Endodermal cell (in vitro differentiated cells): Measurements from ENCODE around the gene PKLR. TPM values are rescaled to one million over a fixed set of nuclear protein-coding genes. Genes with fewer than 3 reads are reported as not detected.

ENCODE experiments used
- DNase-seq: peaks from one replicate; pipeline ENCODE4 v3.0.0-alpha.2; 2017
- H3K27ac ChIP-seq: 2 replicates; pipeline ENCODE4 v1.5.1; 2013; ENCODE audit warnings: mild to moderate bottlenecking, low read depth, low read length, moderate library complexity
- H3K27me3 ChIP-seq: 2 replicates; pipeline ENCODE4 v1.6.1; 2013; ENCODE audit warnings: mild to moderate bottlenecking, low read length, moderate library complexity; ENCODE audit not compliant: insufficient read depth, control insufficient read depth, poor library complexity, severe bottlenecking
- H3K36me3 ChIP-seq: 2 replicates; pipeline ENCODE4 v1.7.0; 2013; ENCODE audit warnings: mild to moderate bottlenecking, low read length, moderate library complexity; ENCODE audit not compliant: control insufficient read depth, insufficient read depth
- H3K4me1 ChIP-seq: one replicate; pipeline ENCODE4 v1.7.0; 2013; ENCODE audit warnings: low read length; ENCODE audit not compliant: control insufficient read depth, insufficient read depth
- H3K4me3 ChIP-seq: 2 replicates; pipeline ENCODE4 v1.5.1; 2013; ENCODE audit warnings: mild to moderate bottlenecking, low read length, moderate library complexity
- H3K9ac ChIP-seq: 2 replicates; pipeline ENCODE4 v1.6.1; 2013; ENCODE audit warnings: mild to moderate bottlenecking, low read length, moderate library complexity; ENCODE audit not compliant: poor library complexity, severe bottlenecking; ENCODE audit errors: extremely low read depth
- H3K9me3 ChIP-seq: 2 replicates; pipeline ENCODE4 v1.6.1; 2013; ENCODE audit warnings: mild to moderate bottlenecking, low read length, moderate library complexity; ENCODE audit not compliant: control insufficient read depth
- H3K27ac Mint-ChIP-seq: 2 replicates; pipeline ENCODE4 v1.8.0; 2020; ENCODE audit warnings: mixed read lengths
- H3K27me3 Mint-ChIP-seq: 2 replicates; pipeline ENCODE4 v1.8.0; 2021; ENCODE audit warnings: mild to moderate bottlenecking, mixed read lengths; ENCODE audit not compliant: insufficient read depth
- H3K36me3 Mint-ChIP-seq: 2 replicates; pipeline ENCODE4 v1.8.0; 2020; ENCODE audit warnings: low read depth, mixed read lengths
- H3K4me1 Mint-ChIP-seq: 2 replicates; pipeline ENCODE4 v1.8.0; 2020; ENCODE audit warnings: mixed read lengths
- H3K4me3 Mint-ChIP-seq: 2 replicates; pipeline ENCODE4 v1.8.0; 2020; ENCODE audit warnings: mild to moderate bottlenecking, moderate library complexity, mixed read lengths
- H3K9me3 Mint-ChIP-seq: 2 replicates; pipeline ENCODE4 v1.8.0; 2020; ENCODE audit warnings: mild to moderate bottlenecking, mixed read lengths
- WGBS, 2 experiments: methylation state at CpG; one replicate each; pipeline versions ENCODE4 v1.1.5 to v1.1.7; 2013; ENCODE audit warnings: missing lambda C conversion rate in 2 of 2, mixed read lengths in 1 of 2; ENCODE audit not compliant: insufficient coverage in 1 of 2, insufficient read length in 1 of 2; 5-methylcytosine and 5-hydroxymethylcytosine counted together
- total RNA-seq, 2 donors: library from RNA; stranded (reverse); fragmentation: NEBNext Ultra II Directional in 1 of 2; extraction: Animal tissue kit (Norgen Biotek cat#: 25700) in 1 of 2; gene quantifications; 2 replicates in 1 of 2; 3 replicates in 1 of 2; pipeline ENCODE4 v1.2.1, GENCODE V29; 2021
- TF ChIP-seq, protein P1 (sequence below): fragments of 200-600 bp; sonication (generic); conservative IDR thresholded peaks from 2 replicates; pipeline ENCODE4 v1.5.0; 2021; ENCODE audit warnings: antibody characterized with exemption, mild to moderate bottlenecking

PKLR gene
- total RNA-seq, 2 donors from 2014 or later = 0.40 TPM; not detected in 1

DNA sequence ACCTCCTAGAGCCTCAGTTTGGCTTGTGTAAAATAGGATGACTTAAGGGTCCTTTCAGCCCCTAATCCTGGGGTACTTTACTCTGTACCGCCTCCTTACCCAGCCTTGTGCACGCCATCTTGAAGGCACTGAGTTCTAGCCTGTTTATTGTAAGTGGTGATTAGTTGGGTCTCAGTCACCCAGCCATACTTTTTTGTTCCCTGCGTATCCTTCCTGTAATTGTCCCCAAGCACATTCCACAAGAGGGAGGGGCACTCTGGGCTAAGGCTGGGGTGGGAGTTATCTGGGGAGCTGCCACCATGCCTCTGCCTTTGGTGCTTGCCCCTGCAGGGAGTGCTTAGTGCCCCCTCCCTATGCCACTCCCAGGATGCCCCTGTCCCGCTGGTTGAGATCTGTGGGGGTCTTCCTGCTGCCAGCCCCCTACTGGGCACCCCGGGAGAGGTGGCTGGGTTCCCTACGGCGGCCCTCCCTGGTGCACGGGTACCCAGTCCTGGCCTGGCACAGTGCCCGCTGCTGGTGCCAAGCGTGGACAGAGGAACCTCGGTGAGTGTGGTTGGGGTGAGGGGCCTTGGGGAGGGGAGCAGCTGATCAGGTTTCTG is 8.3 kb upstream of the PKLR start:
- Mint-ChIP-seq H3K36me3 (peaks cover 35% of the 10 kb centered on the region), H3K27ac (peak overlapping the region; percentile 98), H3K4me1 (peaks cover 6% of the 10 kb centered on the region), H3K27me3 (no peaks in the 10 kb centered on the region), H3K4me3 (peak overlapping the region; percentile 95), H3K9me3 (no peaks in the 10 kb centered on the region)
- no peaks in the 10 kb centered on the region for H3K9me3 ChIP-seq
- H3K4me1 ChIP-seq = peaks cover 4% of the 10 kb centered on the region
- TF ChIP-seq, protein P1, sequence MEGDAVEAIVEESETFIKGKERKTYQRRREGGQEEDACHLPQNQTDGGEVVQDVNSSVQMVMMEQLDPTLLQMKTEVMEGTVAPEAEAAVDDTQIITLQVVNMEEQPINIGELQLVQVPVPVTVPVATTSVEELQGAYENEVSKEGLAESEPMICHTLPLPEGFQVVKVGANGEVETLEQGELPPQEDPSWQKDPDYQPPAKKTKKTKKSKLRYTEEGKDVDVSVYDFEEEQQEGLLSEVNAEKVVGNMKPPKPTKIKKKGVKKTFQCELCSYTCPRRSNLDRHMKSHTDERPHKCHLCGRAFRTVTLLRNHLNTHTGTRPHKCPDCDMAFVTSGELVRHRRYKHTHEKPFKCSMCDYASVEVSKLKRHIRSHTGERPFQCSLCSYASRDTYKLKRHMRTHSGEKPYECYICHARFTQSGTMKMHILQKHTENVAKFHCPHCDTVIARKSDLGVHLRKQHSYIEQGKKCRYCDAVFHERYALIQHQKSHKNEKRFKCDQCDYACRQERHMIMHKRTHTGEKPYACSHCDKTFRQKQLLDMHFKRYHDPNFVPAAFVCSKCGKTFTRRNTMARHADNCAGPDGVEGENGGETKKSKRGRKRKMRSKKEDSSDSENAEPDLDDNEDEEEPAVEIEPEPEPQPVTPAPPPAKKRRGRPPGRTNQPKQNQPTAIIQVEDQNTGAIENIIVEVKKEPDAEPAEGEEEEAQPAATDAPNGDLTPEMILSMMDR = no peak
- DNase-seq = no peak
- H3K4me3 ChIP-seq = peak overlapping the region; percentile 99
- H3K27ac ChIP-seq = peak overlapping the region; percentile 80
- H3K27me3 ChIP-seq = no peaks in the 10 kb centered on the region
- peaks cover 31% of the 10 kb centered on the region for H3K36me3 ChIP-seq
- 55 to 58% methylated on average over 4 to 11 of the region's 11 CpGs for WGBS, 2 experiments
- peak overlapping the region; percentile 92 for H3K9ac ChIP-seq

DNA sequence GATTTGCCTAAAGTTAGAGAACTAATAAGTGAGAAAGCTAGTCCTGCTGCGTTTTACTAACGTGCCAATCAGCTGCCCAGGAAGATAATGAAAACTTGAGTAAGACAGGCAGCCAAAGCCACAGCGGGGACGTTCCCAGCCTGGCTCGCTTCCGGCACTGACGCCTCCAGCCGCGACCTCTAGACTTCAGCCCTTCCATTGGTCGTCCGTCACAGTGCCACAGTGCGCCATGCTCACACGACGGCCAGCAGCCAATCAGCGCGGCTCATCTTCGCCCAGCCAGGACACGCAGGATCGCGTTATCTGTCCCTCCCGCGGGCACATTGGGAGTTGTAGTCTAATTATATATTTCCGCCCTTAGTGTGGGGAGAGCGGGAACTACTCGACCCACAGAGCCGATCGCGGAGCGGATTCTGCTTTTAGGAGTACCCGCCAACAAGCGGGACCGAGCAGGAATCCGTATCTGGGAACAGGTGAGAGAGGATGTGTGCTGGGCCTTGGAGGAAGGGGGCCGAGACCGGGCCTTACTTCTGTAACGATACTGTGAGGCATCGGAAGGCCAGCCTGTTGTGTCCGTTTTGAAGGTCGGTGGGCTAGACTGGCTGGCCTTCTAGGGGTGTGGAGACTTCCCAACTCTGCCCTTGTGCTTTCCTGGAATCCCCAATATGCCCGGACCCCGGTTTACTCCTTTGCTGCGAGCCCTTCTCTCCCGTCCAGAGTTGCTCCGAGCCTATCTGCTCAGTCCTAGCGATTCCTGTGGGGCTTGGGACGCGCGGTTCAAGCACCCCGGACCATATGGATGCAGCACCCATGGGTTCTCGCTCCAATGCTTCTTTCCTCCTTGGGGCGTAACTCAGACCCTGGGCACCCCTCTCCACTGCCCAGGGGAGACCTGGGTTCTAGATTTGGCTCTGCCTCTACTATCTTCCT is 7.5 kb upstream of the PKLR start, which contains the start of gene FDPS:
TSS of gene FDPS (plus strand) at position 374 of the 930 bp plus-strand sequence. CDS start 924 bp downstream, outside the sequence.
- peaks cover 4% of the 10 kb centered on the region for H3K4me1 ChIP-seq
- DNase-seq = peak; percentile 99
- Mint-ChIP-seq H3K27ac (peak within 1 kb of the TSS; percentile 98), H3K36me3 (peaks cover 32% of the 10 kb centered on the region), H3K27me3 (peaks cover 2% of the 10 kb centered on the region), H3K4me3 (peak within 1 kb of the TSS; percentile 95), H3K4me1 (peaks cover 6% of the 10 kb centered on the region), H3K9me3 (no peaks in the 10 kb centered on the region)
- 0 to 1% methylated on average over 39 to 51 of the region's 51 CpGs for WGBS, 2 experiments
- peak within 1 kb of the TSS; percentile 99 for H3K4me3 ChIP-seq
- peak within 1 kb of the TSS; percentile 92 for H3K9ac ChIP-seq
- H3K36me3 ChIP-seq = peaks cover 23% of the 10 kb centered on the region
- H3K27ac ChIP-seq = peak within 1 kb of the TSS; percentile 90
- TF ChIP-seq, protein P1 = no peak
- no peaks in the 10 kb centered on the region for H3K27me3 ChIP-seq
- no peaks in the 10 kb centered on the region for H3K9me3 ChIP-seq

DNA sequence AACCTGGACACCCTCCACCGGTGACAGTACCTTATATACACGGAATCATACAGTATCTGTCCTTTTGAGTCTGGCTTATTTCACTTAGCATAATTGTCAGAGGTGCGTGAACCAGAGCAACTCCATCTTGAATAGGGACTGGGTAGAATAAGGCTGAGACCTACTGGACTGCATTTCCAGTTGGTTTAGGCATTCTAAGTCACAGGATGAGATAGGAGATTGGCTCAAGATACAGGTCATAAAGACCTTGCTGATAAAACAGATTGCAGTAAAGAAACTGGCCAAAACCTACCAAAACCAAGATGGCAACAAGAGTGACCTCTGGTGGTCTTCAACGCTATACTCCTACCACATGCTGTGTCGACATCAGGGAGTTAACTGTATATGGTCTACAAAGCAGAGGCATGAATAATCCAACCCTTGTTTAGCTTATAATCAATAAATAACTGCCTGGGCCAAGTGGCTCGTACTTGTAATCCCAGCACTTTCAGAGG is 6.1 kb upstream of the PKLR start:
- TF ChIP-seq, protein P1 = peak; percentile 77
- H3K27ac ChIP-seq = no peak overlapping the region
- H3K4me3 ChIP-seq = no peak overlapping the region
- peak overlapping the region; percentile 38 for H3K27ac Mint-ChIP-seq
- H3K9ac ChIP-seq = no peak overlapping the region
- peaks cover 12% of the 10 kb centered on the region for H3K36me3 ChIP-seq
- peaks cover 21% of the 10 kb centered on the region for H3K36me3 Mint-ChIP-seq
- peaks cover 2% of the 10 kb centered on the region for H3K27me3 Mint-ChIP-seq
- peaks cover 4% of the 10 kb centered on the region for H3K4me1 ChIP-seq
- H3K4me1 Mint-ChIP-seq = peaks cover 6% of the 10 kb centered on the region
- WGBS, 2 experiments = 76 to 93% methylated on average over 4 to 6 of the region's 6 CpGs
- peak; percentile 81 for DNase-seq
- H3K4me3 Mint-ChIP-seq = no peak overlapping the region
- H3K27me3 ChIP-seq = no peaks in the 10 kb centered on the region
- H3K9me3 Mint-ChIP-seq = no peaks in the 10 kb centered on the region
- no peaks in the 10 kb centered on the region for H3K9me3 ChIP-seq
